GM23248 (cell line): Measurements from ENCODE around the gene BAHD1. TPM values are rescaled to one million over a fixed set of nuclear protein-coding genes. Genes with fewer than 3 reads are reported as not detected.

Source experiments
- DNase-seq: peaks from one replicate; pipeline ENCODE4 v3.0.0-alpha.2; 2015
- H2AFZ ChIP-seq: fragments of 200-600 bp; sonication (generic); 2 replicates; pipeline ENCODE4 v1.6.1; 2016; ENCODE audit warnings: antibody characterized with exemption
- H3F3A ChIP-seq: fragments of 200-600 bp; sonication (generic); 2 replicates; pipeline ENCODE4 v1.6.1; 2016; ENCODE audit warnings: mild to moderate bottlenecking, antibody characterized with exemption, mixed run types; ENCODE audit not compliant: insufficient read depth
- H3K27ac ChIP-seq: fragments of 200-600 bp; sonication (generic); 2 replicates; pipeline ENCODE4 v1.5.1; 2016; ENCODE audit warnings: mild to moderate bottlenecking
- H3K27me3 ChIP-seq: fragments of 200-600 bp; sonication (generic); replicated peaks from 2 replicates; pipeline ENCODE4 v1.6.1; 2016; ENCODE audit warnings: mild to moderate bottlenecking; ENCODE audit not compliant: insufficient read depth
- H3K36me3 ChIP-seq: fragments of 200-600 bp; sonication (generic); 2 replicates; pipeline ENCODE4 v1.6.1; 2016; ENCODE audit warnings: low read depth, mild to moderate bottlenecking
- H3K4me1 ChIP-seq: fragments of 200-600 bp; sonication (generic); 2 replicates; pipeline ENCODE4 v1.6.1; 2016; ENCODE audit warnings: mild to moderate bottlenecking; ENCODE audit not compliant: insufficient read depth
- H3K4me2 ChIP-seq: fragments of 200-600 bp; sonication (generic); one replicate; pipeline ENCODE4 v1.6.1; 2016; ENCODE audit warnings: mild to moderate bottlenecking; ENCODE audit not compliant: unreplicated experiment
- H3K4me3 ChIP-seq: fragments of 200-600 bp; sonication (generic); 2 replicates; pipeline ENCODE4 v1.5.1; 2016; ENCODE audit warnings: mild to moderate bottlenecking
- H3K79me2 ChIP-seq: fragments of 200-600 bp; sonication (generic); 2 replicates; pipeline ENCODE4 v1.6.1; 2016; ENCODE audit warnings: mild to moderate bottlenecking; ENCODE audit not compliant: insufficient read depth
- H3K9ac ChIP-seq: fragments of 200-600 bp; sonication (generic); 2 replicates; pipeline ENCODE4 v1.6.1; 2016; ENCODE audit warnings: mild to moderate bottlenecking
- H3K9me2 ChIP-seq: fragments of 200-600 bp; sonication (generic); 2 replicates; pipeline ENCODE4 v1.6.1; 2016; ENCODE audit warnings: mixed run types, mild to moderate bottlenecking, moderate library complexity; ENCODE audit not compliant: insufficient read depth
- H3K9me3 ChIP-seq: fragments of 200-600 bp; sonication (generic); one replicate; pipeline ENCODE4 v1.6.1; 2017; ENCODE audit warnings: low read depth
- H4K20me1 ChIP-seq: fragments of 200-600 bp; sonication (generic); 2 replicates; pipeline ENCODE4 v1.6.0; 2016; ENCODE audit not compliant: insufficient read depth
- EZH2 ChIP-seq: fragments of 200-600 bp; sonication (generic); IDR thresholded peaks from 2 replicates; pipeline ENCODE4 v1.6.1; 2018; ENCODE audit warnings: antibody characterized with exemption, mild to moderate bottlenecking; ENCODE audit not compliant: insufficient read depth, poor library complexity, severe bottlenecking
- EZH2phosphoT487 ChIP-seq: fragments of 200-600 bp; sonication (generic); IDR thresholded peaks from 2 replicates; pipeline ENCODE4 v1.6.1; 2018; ENCODE audit warnings: antibody characterized with exemption, moderate library complexity, mild to moderate bottlenecking, low read depth; ENCODE audit not compliant: insufficient read depth
- WGBS, 2 experiments: methylation state at CpG; one replicate each; pipeline ENCODE4 v1.1.6; 2015 to 2017; ENCODE audit warnings: low lambda C conversion rate in 2 of 2, low coverage in 1 of 2; ENCODE audit errors: missing lambda C conversion rate in 2 of 2; 5-methylcytosine and 5-hydroxymethylcytosine counted together
- in situ Hi-C: fragments of 300-500 bp; cut with MboI; formaldehyde crosslinking; loops from 2 replicates; pipeline ENCODE4 v1.15.0; 2020
- polyA plus RNA-seq: library from polyadenylated mRNA; unstranded; fragments of >200 nt; fragmentation: Nextera tagmentation; extraction: Ambion mirVana; gene quantifications from 2 replicates; pipeline ENCODE4 v1.2.1, GENCODE V29; 2016
- total RNA-seq: library from RNA; depleted of rRNA; stranded (reverse); fragments of >200 nt; shearing (Covaris generic); gene quantifications from 2 replicates; pipeline ENCODE4 v1.2.3, GENCODE V29; 2014; rRNA removed

BAHD1 gene
- total and polyA plus RNA-seq, 2 experiments from 2014 or later: 2.3 to 10.3 TPM

GRCh38 chr15:40513609-40514008 lies 72.9 kb downstream of the BAHD1 start:
- Histone ChIP-seq H2AFZ (no peak overlapping the region), H4K20me1 (no peaks in the 10 kb centered on the region), H3K79me2 (no peaks in the 10 kb centered on the region), H3K4me2 (no peak overlapping the region), H3K9me3 (no peaks in the 10 kb centered on the region), H3K4me1 (no peaks in the 10 kb centered on the region), H3K9ac (no peak overlapping the region), H3K36me3 (no peaks in the 10 kb centered on the region), H3K4me3 (no peak overlapping the region), H3K27me3 (0 out of 2 replicates have a peak, but pooled peaks cover 7% of the 10 kb centered on the region), H3K27ac (no peak overlapping the region), H3K9me2 (no peaks in the 10 kb centered on the region), H3F3A (no peaks in the 10 kb centered on the region; the same call in 1 of the 2 replicates)
- TF ChIP-seq EZH2phosphoT487 (no peak), EZH2 (no peak)
- DNase-seq: no peak
- in situ Hi-C loops: no loop called here
- WGBS, 2 experiments: 76 to 85% methylated on average over 5 of the region's 5 CpGs

- WGBS, 2 experiments: 90% methylated on average over 2 of the region's 2 CpGs
- Histone ChIP-seq H4K20me1 (no peaks in the 10 kb centered on the region), H3K4me2 (no peak overlapping the region), H3K27me3 (no peaks in the 10 kb centered on the region), H3K79me2 (no peaks in the 10 kb centered on the region), H3F3A (no peaks in the 10 kb centered on the region), H3K9me2 (no peaks in the 10 kb centered on the region), H3K4me3 (no peak overlapping the region), H3K36me3 (no peaks in the 10 kb centered on the region), H3K4me1 (no peaks in the 10 kb centered on the region), H3K9me3 (no peaks in the 10 kb centered on the region), H3K9ac (no peak overlapping the region), H3K27ac (no peak overlapping the region), H2AFZ (no peak overlapping the region)
- DNase-seq: no peak
- in situ Hi-C loops: no loop called here
- TF ChIP-seq EZH2phosphoT487 (no peak), EZH2 (no peak)
Measured at GRCh38 chr15:40516322-40516721, 75.6 kb downstream of the BAHD1 start.

Other genes starting within 250 kb of the BAHD1 start
- not detected in 2 replicates for gene PAK6, start 201.9 kb upstream of the BAHD1 start, total RNA-seq
- gene PAK6, start 201.9 kb upstream of the BAHD1 start, polyA plus RNA-seq: not detected in 2 replicates
- not detected in 2 replicates for gene ANKRD63, start 157.9 kb upstream of the BAHD1 start, total RNA-seq
- gene ANKRD63, start 157.9 kb upstream of the BAHD1 start, polyA plus RNA-seq: not detected in 2 replicates
- 0.54 and 0.76 TPM in 2 replicates for gene PLCB2, start 133.0 kb upstream of the BAHD1 start, total RNA-seq
- gene PLCB2, start 133.0 kb upstream of the BAHD1 start, polyA plus RNA-seq: 1.1 TPM in 2 replicates
- 16.6 and 19.9 TPM in 2 replicates for gene INAFM2, start 117.3 kb upstream of the BAHD1 start, total RNA-seq
- 3.9 and 4.5 TPM in 2 replicates for gene INAFM2, start 117.3 kb upstream of the BAHD1 start, polyA plus RNA-seq
- 16.9 and 19.6 TPM in 2 replicates for gene CCDC9B, start 100.0 kb upstream of the BAHD1 start, total RNA-seq
- gene CCDC9B, start 100.0 kb upstream of the BAHD1 start, polyA plus RNA-seq: 28.8 and 33.1 TPM in 2 replicates
- not detected in 2 replicates for gene PHGR1, start 89.9 kb upstream of the BAHD1 start, total RNA-seq
- not detected in 2 replicates for gene PHGR1, start 89.9 kb upstream of the BAHD1 start, polyA plus RNA-seq
- gene DISP2, start 82.7 kb upstream of the BAHD1 start, total RNA-seq: 0.11 and 0.13 TPM in 2 replicates
- 0.13 and 0.51 TPM in 2 replicates for gene DISP2, start 82.7 kb upstream of the BAHD1 start, polyA plus RNA-seq
- gene KNSTRN, start 58.2 kb upstream of the BAHD1 start, total RNA-seq: 31.1 and 35.8 TPM in 2 replicates
- gene KNSTRN, start 58.2 kb upstream of the BAHD1 start, polyA plus RNA-seq: 37.7 and 37.8 TPM in 2 replicates
- gene IVD, start 35.2 kb upstream of the BAHD1 start, total RNA-seq: 24.4 and 28.2 TPM in 2 replicates
- gene IVD, start 35.2 kb upstream of the BAHD1 start, polyA plus RNA-seq: 49.6 and 50.1 TPM in 2 replicates
- 26.1 and 26.6 TPM in 2 replicates for gene CHST14, start 30.0 kb downstream of the BAHD1 start, total RNA-seq
- gene CHST14, start 30.0 kb downstream of the BAHD1 start, polyA plus RNA-seq: 18.7 and 21.2 TPM in 2 replicates
- gene CCDC32, start 124.1 kb downstream of the BAHD1 start, total RNA-seq: 25.7 and 44.7 TPM in 2 replicates
- gene CCDC32, start 124.1 kb downstream of the BAHD1 start, polyA plus RNA-seq: 26.2 and 29.5 TPM in 2 replicates
- gene RPUSD2, start 128.3 kb downstream of the BAHD1 start, total RNA-seq: 10.5 and 12.8 TPM in 2 replicates
- 8.5 and 9.6 TPM in 2 replicates for gene RPUSD2, start 128.3 kb downstream of the BAHD1 start, polyA plus RNA-seq
- gene KNL1, start 153.3 kb downstream of the BAHD1 start, total RNA-seq: 14.5 and 19.1 TPM in 2 replicates
- gene KNL1, start 153.3 kb downstream of the BAHD1 start, polyA plus RNA-seq: 5.7 and 6.4 TPM in 2 replicates